Large intestine (tissue), 3 donors: ENCODE results near the gene CKS1B. TPM values are rescaled to one million over a fixed set of nuclear protein-coding genes. Genes with fewer than 3 reads are reported as not detected.

ENCODE experiments used
- DNase-seq, 2 donors: peaks; one replicate each; pipeline versions ENCODE4 v3.0.0 to v3.0.0-alpha.2; 2013
- H3K27ac ChIP-seq: one replicate; pipeline ENCODE4 v1.5.1; 2013; ENCODE audit warnings: low read length
- H3K27me3 ChIP-seq: 2 replicates; pipeline ENCODE4 v1.6.1; 2013; ENCODE audit warnings: low read length; ENCODE audit not compliant: control insufficient read depth, insufficient read depth
- H3K36me3 ChIP-seq: 2 replicates; pipeline ENCODE4 v1.6.1; 2013; ENCODE audit warnings: low read length; ENCODE audit not compliant: control insufficient read depth, insufficient read depth
- H3K4me1 ChIP-seq: one replicate; pipeline ENCODE4 v1.6.1; 2013; ENCODE audit warnings: low read length; ENCODE audit not compliant: control insufficient read depth, insufficient read depth
- H3K4me3 ChIP-seq: one replicate; pipeline ENCODE4 v1.5.1; 2013; ENCODE audit warnings: low read length
- H3K9me3 ChIP-seq: one replicate; pipeline ENCODE4 v1.6.1; 2013; ENCODE audit warnings: mild to moderate bottlenecking, low read depth, low read length, moderate library complexity; ENCODE audit not compliant: control insufficient read depth
- WGBS: methylation state at CpG from one replicate; pipeline ENCODE4 v1.1.5; 2013; ENCODE audit warnings: low lambda C conversion rate; ENCODE audit not compliant: insufficient coverage; 5-methylcytosine and 5-hydroxymethylcytosine counted together
- polyA plus RNA-seq: library from polyadenylated mRNA; unstranded; fragments of 120-200 nt; gene quantifications from one replicate; pipeline ENCODE4 v1.2.1, GENCODE V29; 2013

Gene CKS1B
- polyA plus RNA-seq, 1 donor = 65.6 TPM

- peaks cover 34% of the 10 kb centered on the region for H3K4me1 ChIP-seq
- peak overlapping the region; percentile 74 for H3K4me3 ChIP-seq
- WGBS = no CpG with 5 or more reads among the region's 36 CpGs
- H3K27ac ChIP-seq = peak overlapping the region; percentile 99
- no peaks in the 10 kb centered on the region for H3K36me3 ChIP-seq
- DNase-seq = peak; percentile 96 to 97
- H3K27me3 ChIP-seq = no peaks in the 10 kb centered on the region
- no peaks in the 10 kb centered on the region for H3K9me3 ChIP-seq
Observed at GRCh38 chr1:154937085-154937987, 37.1 kb upstream of the CKS1B start.

GRCh38 chr1:154937988-154938386 is 36.5 kb upstream of the CKS1B start:
- no peaks in the 10 kb centered on the region for H3K9me3 ChIP-seq
- peaks cover 31% of the 10 kb centered on the region for H3K4me1 ChIP-seq
- WGBS = no CpG with 5 or more reads among the region's 8 CpGs
- DNase-seq = no peak
- H3K4me3 ChIP-seq = peak overlapping the region; percentile 74
- peak overlapping the region; percentile 99 for H3K27ac ChIP-seq
- no peaks in the 10 kb centered on the region for H3K27me3 ChIP-seq
- H3K36me3 ChIP-seq = no peaks in the 10 kb centered on the region

GRCh38 chr1:154938604-154939399 is 35.7 kb upstream of the CKS1B start:
- Histone ChIP-seq H3K9me3 (no peaks in the 10 kb centered on the region), H3K36me3 (no peaks in the 10 kb centered on the region), H3K27me3 (no peaks in the 10 kb centered on the region), H3K4me1 (peaks cover 36% of the 10 kb centered on the region), H3K27ac (no peak overlapping the region), H3K4me3 (no peak overlapping the region)
- DNase-seq = no peak
- 100% methylated on average over 2 of the region's 7 CpGs for WGBS

GRCh38 chr1:154940213-154940560 is 34.3 kb upstream of the CKS1B start:
- WGBS = no CpG with 5 or more reads among the region's 1 CpG
- DNase-seq = no peak
- Histone ChIP-seq H3K9me3 (no peaks in the 10 kb centered on the region), H3K36me3 (peaks cover 2% of the 10 kb centered on the region), H3K4me3 (no peak overlapping the region), H3K27me3 (no peaks in the 10 kb centered on the region), H3K27ac (no peak overlapping the region), H3K4me1 (peaks cover 49% of the 10 kb centered on the region)

GRCh38 chr1:154940651-154941194 is 33.8 kb upstream of the CKS1B start:
- no peak overlapping the region for H3K27ac ChIP-seq
- H3K9me3 ChIP-seq = no peaks in the 10 kb centered on the region
- peaks cover 3% of the 10 kb centered on the region for H3K36me3 ChIP-seq
- no peak overlapping the region for H3K4me3 ChIP-seq
- DNase-seq = no peak
- H3K4me1 ChIP-seq = peaks cover 52% of the 10 kb centered on the region
- WGBS = no CpG with 5 or more reads among the region's 8 CpGs
- H3K27me3 ChIP-seq = no peaks in the 10 kb centered on the region

- Histone ChIP-seq H3K9me3 (no peaks in the 10 kb centered on the region), H3K4me1 (peaks cover 50% of the 10 kb centered on the region), H3K36me3 (peaks cover 6% of the 10 kb centered on the region), H3K4me3 (no peak overlapping the region), H3K27ac (no peak overlapping the region), H3K27me3 (no peaks in the 10 kb centered on the region)
- no CpG with 5 or more reads among the region's 5 CpGs for WGBS
- no peak for DNase-seq
Observed at GRCh38 chr1:154941333-154942013, 33.0 kb upstream of the CKS1B start.

- no CpG with 5 or more reads among the region's 6 CpGs for WGBS
- Histone ChIP-seq H3K9me3 (no peaks in the 10 kb centered on the region), H3K4me1 (peaks cover 44% of the 10 kb centered on the region), H3K36me3 (peaks cover 25% of the 10 kb centered on the region), H3K4me3 (no peak overlapping the region), H3K27ac (peak overlapping the region; percentile 84), H3K27me3 (no peaks in the 10 kb centered on the region)
- peak in 1 of 2 donors; percentile 43 for DNase-seq
Observed at GRCh38 chr1:154943649-154944400, 30.7 kb upstream of the CKS1B start.

GRCh38 chr1:154944401-154945159 is 29.9 kb upstream of the CKS1B start:
- peaks cover 40% of the 10 kb centered on the region for H3K4me1 ChIP-seq
- peak; percentile 87 to 93 for DNase-seq
- whole genome bisulfite sequencing = no CpG with 5 or more reads among the region's 9 CpGs
- H3K36me3 ChIP-seq = peaks cover 25% of the 10 kb centered on the region
- no peak overlapping the region for H3K4me3 ChIP-seq
- H3K9me3 ChIP-seq = no peaks in the 10 kb centered on the region
- H3K27ac ChIP-seq = peak overlapping the region; percentile 84
- no peaks in the 10 kb centered on the region for H3K27me3 ChIP-seq
